Stimulated activated CD8-positive, alpha-beta memory T cell treated with anti-CD3 and anti-CD28 coated beads, Interleukin-12 subunit alpha, Interleukin-12 subunit beta, amount 100 ng/mL, for 1 hour (primary cell): ENCODE results near the gene PAX8.

Source experiments
- DNase-seq: peaks from one replicate; pipeline ENCODE4 v3.0.0-alpha.2; 2020; ENCODE audit warnings: low read depth

The PAX8 gene

DNA sequence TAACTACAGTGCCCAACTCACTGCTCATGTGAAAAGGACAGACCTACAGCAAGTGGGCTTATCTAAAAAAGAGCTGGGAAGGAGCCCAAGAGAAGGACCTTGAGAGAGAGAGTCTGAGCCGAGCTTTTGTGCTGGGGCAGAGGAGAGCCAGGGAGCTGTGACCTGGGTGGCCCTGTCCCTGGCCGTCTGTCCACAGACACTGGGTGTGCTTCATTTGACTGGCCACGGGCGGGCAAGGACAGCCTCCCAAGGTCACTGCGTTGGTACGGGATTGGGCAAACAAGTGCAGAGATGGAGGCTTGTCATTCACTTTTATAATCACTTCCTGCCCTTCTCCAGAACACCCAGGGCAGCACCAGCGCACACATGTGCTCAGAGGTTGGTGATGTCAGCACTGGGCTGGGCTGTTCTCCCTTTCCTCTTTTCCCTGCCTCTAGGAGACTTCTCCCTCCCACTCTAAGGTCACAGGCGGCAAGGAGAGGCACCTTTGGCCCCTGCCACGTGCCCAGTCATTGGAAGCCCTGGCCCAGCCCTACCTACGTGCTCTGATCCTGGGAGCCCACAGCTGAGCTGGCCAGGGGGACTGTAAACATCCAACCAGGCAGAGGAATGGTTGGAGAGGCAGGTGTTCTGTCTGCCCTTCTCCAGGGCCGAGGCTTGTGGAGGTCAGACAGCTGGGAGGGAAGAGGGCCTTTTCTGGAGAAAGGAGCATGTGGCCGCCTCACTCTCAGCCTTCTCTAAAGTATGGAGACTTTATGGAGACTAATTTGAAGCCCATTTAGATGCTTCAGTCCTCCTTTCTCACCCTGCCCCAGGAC lies 111.4 kb downstream of the PAX8 start:
- DNase-seq, result no peak

GRCh38 chr2:113166187-113166645 lies 112.5 kb downstream of the PAX8 start:
- DNase-seq, result no peak
